GM19324 (cell line): ENCODE measurements around the gene MCRIP1.

Experiments
- ATAC-seq: cut with Tn5 transposase; IDR thresholded peaks from one replicate; pipeline ENCODE4 v1.9.1; 2021; ENCODE audit warnings: mild to moderate bottlenecking, moderate library complexity; ENCODE audit not compliant: unreplicated experiment, low FRiP score

MCRIP1 gene

DNA sequence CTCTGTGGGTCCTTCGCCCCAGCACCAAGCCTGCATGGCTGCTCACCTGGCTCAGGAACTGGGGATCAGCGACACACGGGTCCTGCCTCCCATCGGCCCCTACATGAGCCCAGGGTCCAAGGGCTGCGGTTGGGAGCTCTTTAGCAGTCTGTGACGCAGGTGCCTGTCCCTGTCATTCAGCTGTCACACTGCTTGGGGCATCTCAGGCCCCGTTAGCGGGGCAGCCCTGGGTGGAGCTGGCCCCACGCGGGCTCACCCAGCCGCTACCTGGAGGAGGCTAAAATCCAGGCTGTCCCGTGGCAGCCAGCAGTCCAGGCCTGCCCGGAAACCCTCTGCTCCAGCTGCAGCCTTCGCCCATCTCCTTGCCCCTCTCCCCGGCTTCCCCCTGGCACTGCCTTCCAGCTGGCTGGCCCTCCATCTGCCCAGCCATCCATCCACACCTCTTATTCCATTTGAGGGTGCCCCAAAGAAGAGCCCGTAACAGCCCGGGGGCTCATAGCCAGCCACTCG is 25.8 kb downstream of the MCRIP1 start:
- ATAC-seq, result no peak

DNA sequence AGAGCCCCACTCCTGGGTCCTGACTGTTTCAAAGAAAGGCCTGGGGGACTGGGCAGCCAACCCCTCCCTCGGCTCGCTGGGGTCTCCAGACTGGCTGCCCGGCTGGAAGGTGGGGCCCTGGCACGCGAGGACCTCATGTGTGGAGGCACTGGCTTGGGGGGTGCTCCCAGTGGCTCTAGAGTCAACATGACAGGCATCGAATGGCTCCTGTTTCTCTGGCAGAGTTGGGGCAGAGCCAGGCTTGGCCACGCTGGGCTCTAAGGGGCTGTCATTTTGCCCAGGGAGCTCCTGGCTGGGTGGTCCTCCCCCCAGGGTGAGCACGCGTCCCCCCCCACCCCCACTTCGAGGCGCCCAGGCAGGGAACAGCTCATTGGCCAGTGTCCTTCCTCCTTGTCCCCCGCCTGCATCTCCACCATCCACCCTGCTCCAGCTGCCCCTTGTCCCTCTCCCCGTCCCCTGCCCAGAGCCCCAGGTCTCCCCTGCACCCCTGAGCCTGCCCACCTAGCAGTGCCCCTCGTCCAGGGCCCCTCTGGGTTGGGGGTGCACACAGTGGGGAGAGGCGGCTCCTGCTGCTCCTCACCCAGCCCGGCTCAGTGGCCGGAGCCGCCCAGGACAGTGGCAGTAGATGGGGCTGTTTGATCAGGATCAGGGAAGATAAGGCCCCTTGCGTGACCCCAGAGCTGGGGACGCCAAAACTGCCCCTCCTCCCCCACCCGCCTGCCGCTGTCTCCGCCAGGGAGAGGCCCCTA is 26.5 kb downstream of the MCRIP1 start:
- ATAC-seq, result no peak

DNA sequence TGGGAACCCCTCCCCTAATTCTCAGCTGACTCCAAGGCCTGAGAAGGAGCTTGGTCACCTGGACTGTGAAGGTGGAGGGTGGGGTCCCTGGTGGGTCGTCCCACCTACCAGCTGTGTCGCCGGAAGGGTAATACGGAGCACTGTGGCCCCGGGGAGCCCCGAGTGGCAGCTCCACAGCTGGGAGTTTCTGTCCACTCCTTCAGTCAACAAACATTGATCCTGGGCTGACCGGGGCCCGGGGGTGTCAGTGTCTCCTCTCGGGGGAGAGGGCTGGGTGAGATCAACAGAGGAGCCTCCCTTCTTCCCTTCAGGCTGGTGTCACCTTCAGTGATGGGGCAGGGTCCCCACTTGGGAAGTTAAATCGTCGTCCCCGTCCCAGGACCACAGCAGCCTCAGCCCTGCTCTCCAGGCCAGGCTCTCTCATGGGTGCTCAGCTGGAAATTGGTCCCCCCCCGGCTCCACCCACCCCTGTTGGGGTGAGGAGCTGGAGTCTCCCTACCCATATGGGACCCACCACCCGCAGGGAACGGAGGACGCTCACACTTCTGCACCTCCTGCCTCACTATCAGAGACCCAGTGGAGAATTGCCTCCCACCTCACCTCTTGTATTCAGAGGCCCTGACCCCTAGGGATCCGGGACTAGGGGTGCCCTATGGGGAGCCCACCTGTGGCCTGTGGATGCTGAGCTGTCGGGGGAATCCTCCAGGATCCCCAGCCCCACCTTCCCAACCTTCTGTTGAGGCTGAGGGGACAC is 27.2 kb downstream of the MCRIP1 start:
- ATAC-seq, result no peak

DNA sequence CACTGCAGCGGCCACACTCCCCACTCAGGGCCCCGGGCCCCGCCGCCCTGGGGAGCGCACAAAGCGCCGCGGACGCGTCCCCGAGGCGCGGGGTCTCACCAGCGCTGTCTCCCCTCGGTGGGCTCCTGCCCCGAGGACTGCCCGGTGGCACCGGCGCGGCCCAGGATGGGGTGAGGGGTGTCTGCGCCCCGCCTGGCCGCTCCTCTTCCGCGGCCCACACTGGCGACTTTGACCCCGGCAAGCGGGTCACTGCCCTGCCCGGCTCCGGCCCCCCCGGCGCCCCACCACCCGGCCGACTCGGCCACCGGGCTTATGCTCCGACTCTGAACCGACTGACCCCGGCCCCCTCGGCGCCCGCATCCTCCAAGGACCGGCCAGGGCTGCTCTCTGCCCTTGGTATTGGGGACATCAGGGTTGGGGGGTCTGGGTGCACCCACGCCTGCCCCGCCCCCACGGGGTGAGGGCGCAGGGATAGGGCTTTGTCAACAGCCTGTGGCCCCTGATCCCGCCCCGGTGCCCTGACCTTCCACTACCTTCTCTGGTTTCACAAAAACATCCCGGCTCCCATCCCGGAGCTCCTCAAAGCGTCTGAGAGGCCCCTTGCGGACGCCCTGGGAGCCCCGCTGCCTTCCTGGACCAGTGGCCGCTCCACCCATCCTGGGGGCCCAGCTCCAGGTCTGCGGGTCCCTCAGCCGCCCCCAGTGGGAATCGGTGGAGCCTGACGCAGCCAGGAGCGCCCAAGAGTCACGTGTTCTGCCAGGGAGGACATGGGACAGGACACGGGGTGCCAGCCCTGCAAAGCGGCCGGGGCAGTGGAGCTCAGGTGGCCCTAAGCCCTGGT is 28.3 kb downstream of the MCRIP1 start:
- no peak for ATAC-seq

DNA sequence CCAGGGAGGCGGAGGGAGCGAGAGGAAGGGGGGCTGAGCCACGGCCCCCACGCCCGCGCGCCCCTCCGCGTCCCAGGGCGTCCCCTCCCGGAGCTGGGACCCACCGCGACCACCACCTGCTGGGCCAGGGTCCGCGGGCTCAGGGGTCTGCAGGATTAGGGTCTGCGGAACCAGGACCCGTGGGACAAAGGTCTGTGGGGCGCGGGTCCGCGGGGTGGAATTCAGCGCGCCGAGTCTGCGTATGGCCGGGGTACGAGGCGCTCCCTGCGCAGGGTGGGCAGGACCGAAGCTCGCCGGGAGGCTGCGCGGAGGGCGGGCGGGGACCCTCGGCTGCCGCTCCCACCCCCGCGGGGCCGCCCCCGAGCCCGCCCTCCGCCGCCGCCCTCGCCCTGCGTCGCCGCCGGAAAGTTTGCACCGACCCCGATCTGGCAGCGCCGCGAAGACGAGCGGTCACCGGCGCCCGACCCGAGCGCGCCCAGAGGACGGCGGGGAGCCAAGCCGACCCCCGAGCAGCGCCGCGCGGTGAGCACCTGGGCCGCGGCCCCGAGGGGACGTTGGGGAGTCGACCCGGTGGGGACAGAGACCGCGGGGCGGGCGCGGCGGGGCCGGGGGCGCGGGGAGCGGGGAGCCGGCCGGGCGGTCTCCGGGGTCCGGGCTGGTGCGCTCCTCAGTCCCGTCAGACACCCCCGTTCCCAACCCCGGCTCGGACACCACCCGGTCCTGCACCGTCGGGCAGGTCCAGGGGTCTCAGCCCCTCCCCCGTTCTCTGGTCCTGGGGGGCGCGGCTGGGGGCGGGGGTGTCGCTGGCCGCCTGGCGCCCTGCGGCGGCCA is 29.1 kb downstream of the MCRIP1 start, which contains the start of gene GCGR:
Gene GCGR (plus strand): TSS at position 423 of the 831 bp plus-strand sequence. CDS start 4,869 bp downstream, outside the sequence.
- ATAC-seq, result no peak

DNA sequence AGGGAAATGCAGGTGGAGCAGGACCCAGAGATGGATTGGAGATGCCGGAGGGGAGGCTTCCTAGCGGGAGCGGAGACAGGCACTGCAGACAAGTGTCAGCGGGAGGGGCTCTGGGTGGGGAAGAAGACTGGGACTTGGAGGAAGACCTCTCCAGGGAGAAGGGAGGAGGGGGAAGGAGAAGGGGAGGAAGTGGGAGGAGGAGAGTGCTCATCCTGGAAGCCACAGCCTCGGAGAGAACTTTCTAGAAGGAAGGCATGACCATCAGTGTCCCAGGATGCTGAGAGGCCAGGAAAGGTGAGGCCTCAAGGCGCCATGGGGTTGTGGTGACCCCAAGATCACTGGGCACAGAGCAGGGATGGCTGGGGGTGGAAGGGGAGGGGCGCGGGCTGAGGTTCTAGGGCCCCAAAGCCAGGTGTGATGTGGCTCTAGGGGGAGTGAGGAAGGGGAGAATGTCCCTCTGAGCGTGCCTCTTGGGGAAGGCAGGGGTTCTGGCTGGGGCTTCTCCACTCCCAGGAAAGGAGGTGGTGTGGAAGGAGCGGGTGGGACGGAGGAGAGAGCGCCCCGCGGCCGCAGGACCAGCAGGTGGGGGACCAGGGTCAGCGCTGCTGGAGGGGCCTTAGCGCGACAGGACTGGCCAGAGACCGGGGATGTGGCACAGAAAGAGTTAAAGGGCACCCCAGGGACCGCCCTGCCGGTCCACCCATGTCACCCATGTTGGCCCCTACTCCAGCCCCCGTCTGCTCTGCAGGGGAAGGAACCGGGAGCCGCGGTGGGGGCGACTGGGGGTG is 30.0 kb downstream of the MCRIP1 start:
- ATAC-seq, result no peak

DNA sequence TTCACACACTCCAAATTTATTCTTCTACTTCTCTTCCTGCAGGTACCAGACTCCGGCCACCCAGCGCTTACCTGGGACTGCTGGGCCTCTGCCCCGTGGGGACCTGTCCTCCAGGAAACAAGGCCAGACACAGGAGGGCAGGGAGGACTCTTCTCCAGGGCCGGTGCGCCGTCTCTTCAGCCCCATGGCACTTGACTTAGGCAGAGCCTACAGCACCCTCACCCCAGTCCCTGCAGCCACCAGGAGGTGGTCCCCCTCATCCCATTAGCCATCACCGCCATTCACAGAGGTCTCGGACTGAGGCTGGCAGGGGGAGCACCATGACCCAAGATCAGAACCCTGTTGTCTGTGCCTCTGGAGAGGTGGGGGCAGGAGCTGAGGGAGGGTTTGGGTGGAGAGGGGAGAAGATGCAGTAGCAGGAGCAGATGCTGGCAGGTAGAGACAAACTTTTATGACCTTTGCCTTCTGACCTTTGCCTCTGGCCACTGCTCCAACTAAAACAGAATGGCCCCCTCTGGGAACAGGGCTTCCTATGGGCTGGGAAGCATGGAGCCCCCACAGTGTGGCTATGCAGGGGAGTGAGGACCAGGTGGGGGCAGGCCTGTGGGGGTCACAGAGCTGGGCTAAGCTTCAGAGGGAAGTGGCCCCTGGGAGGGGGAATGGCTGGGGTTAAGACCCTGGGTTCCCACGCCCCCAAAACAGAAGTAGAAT is 30.9 kb downstream of the MCRIP1 start:
- ATAC-seq, result no peak

DNA sequence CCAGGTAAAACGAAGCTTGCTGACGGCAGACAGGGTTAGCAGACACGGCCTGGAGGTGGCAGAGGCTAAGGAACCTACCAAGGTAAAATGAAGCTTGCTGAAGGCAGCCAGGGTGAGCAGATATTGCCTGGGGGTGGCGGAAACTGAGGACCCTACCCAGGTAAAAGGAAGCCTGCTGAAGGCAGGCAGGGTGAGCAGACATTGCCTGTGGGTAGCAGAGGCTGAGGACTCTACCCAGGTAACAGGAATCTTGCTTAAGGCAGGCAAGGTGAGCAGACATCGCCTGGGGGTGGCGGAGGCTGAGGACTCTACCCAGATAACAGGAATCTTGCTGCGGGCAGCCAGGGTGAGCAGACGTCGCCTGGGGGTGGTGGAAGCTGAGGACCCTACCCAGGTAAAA is 31.8 kb downstream of the MCRIP1 start:
- ATAC-seq, result no peak

DNA sequence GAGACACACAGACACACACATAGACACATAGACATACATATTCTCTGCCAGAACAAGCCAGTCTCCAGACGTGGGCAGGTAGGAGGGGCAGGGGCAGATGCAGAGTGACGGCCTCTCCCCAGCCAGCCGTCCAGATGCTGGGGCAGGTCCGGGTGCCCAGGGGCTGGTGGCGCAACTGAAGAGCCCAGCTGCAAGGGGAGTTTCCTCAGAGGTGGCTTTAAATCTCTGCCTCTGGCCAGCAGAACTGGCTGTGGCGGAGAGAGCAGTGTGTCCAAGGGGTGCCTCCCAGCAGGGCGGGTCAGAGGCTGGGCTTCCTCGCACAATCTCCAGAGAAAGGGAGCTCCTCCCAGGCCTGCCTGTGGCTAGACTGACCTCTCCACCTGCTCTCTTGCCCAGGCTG is 38.6 kb downstream of the MCRIP1 start:
- no peak for ATAC-seq

DNA sequence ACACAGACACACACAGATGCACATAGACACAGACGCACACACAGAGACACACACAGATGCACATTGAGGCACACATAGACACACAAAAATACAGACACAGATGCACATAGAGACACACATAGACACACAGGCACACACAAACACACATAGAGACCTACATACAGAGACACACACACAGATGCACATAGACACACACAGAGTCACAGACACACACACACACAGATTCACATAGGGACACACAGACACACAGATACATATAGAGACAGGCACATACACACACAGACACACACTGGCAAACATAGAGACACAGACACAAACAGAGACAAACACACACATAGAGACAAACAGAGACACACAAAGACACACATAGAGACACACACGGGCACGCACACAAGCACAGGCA is 39.0 kb downstream of the MCRIP1 start:
- no peak for ATAC-seq

DNA sequence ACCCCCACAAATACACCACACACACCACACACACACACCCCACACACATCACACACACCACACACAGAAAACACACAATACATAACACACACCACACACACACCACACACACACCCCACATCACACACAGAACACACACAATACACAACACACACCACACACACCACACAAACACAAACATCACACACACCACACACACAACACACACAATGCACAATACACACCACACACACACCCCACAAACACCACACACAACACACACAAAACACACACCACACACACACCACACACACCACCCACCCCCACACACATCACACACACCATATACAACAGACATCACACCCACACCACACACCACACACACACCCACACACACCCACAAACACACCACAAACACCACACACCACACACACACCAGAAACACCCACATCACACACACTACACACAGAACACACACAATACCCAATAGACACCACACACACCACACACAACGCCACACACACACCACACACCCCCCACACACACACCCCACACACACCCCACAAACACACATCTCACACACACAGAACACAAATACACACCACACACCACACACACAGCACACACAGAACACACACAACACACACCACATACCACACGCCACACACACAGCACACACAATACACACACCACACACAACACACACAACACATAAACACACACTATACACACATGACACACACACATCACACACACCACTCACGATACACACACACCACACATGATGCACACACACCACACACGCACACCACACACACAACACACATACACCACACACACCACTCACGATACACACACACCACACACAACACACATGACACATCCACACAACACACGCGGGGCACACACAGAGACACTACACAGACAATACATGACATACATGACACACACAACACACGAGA is 40.1 kb downstream of the MCRIP1 start:
- no peak for ATAC-seq
